Esophagus muscularis mucosa (tissue), 4 donors: Measurements from ENCODE around the gene PLPPR1.

ENCODE experiments used
- CTCF ChIP-seq, 3 experiments: fragments of 200-600 bp in 2 of 3; fragments of 450-650 bp in 1 of 3; sonication (generic) in 2 of 3; IDR thresholded peaks; one replicate each; pipeline ENCODE4 v1.5.1; 2017 to 2019; ENCODE audit warnings: antibody characterized with exemption in 3 of 3, mild to moderate bottlenecking in 2 of 3, moderate library complexity in 1 of 3
- EP300 ChIP-seq: sonication (generic); formaldehyde crosslinking; IDR thresholded peaks from one replicate; pipeline ENCODE4 v1.6.1; 2017; ENCODE audit warnings: antibody characterized with exemption
- POLR2A ChIP-seq: fragments of 450-650 bp; IDR thresholded peaks from one replicate; pipeline ENCODE4 v1.6.1; 2017; ENCODE audit warnings: antibody characterized with exemption, moderate library complexity, mild to moderate bottlenecking, low read depth
- POLR2AphosphoS5 ChIP-seq, 2 donors: sonication (generic); formaldehyde crosslinking; IDR thresholded peaks; one replicate each; pipeline ENCODE4 v1.6.1; 2017; ENCODE audit warnings: antibody characterized with exemption in 2 of 2

DNA sequence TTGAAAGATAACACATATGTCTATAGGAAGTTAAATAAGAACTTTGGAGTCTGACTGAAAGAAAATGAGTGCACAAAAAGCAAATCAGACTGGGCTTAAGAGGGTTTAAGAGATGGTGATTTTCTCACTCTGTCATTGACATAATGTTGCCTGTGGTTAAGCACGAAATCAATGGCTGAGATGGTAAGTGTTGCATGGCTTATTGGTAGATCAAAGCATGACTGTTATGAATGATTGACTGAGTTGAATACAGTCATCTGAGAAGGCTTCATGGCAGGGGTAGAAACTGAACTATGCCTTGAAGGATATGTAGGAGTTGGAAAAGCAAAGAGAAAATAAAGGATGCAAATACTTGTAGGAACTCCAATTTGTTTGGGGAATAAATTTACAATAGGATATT, 136.6 kb downstream of the PLPPR1 start:
- TF ChIP-seq CTCF (IDR thresholded peaks at IDR 0.05) = no peak
- TF ChIP-seq POLR2AphosphoS5 (IDR thresholded peaks at IDR 0.05) = no peak
- TF ChIP-seq EP300 = no peak
- no peak for TF ChIP-seq POLR2A
